Mammary epithelial cell (primary cell): ENCODE data around the gene MME.

ENCODE experiments used
- EZH2 ChIP-seq: IDR thresholded peaks from 2 replicates; pipeline ENCODE4 v1.6.1; 2012; ENCODE audit warnings: low read length, inconsistent platforms, borderline replicate concordance
- TF ChIP-seq, protein P1 (sequence below), 2 donors: IDR thresholded peaks in 1 of 2; conservative IDR thresholded peaks in 1 of 2; 2 replicates each; pipeline ENCODE4 v1.5.1; 2011 to 2012; ENCODE audit warnings: inconsistent platforms in 2 of 2, low read length in 2 of 2, mild to moderate bottlenecking in 2 of 2, control low read depth in 1 of 2, low read depth in 1 of 2; ENCODE audit not compliant: insufficient read depth in 1 of 2; ENCODE audit errors: extremely low read depth in 1 of 2

GRCh38 chr3:155231792-155232191, 151.7 kb downstream of the MME start:
- TF ChIP-seq EZH2: no peak
- TF ChIP-seq, protein P1, sequence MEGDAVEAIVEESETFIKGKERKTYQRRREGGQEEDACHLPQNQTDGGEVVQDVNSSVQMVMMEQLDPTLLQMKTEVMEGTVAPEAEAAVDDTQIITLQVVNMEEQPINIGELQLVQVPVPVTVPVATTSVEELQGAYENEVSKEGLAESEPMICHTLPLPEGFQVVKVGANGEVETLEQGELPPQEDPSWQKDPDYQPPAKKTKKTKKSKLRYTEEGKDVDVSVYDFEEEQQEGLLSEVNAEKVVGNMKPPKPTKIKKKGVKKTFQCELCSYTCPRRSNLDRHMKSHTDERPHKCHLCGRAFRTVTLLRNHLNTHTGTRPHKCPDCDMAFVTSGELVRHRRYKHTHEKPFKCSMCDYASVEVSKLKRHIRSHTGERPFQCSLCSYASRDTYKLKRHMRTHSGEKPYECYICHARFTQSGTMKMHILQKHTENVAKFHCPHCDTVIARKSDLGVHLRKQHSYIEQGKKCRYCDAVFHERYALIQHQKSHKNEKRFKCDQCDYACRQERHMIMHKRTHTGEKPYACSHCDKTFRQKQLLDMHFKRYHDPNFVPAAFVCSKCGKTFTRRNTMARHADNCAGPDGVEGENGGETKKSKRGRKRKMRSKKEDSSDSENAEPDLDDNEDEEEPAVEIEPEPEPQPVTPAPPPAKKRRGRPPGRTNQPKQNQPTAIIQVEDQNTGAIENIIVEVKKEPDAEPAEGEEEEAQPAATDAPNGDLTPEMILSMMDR (conservative IDR thresholded peaks at IDR 0.05 in 1 of 2, IDR thresholded peaks at IDR 0.05 in 1 of 2; ENCODE audit: extremely low read depth in 1 of 2, insufficient read depth in 1 of 2, low read depth in 1 of 2, low read length in 2 of 2): no peak
